Suprapubic skin (tissue), 4 donors: ENCODE data around the gene TRIM56. TPM values are rescaled to one million over a fixed set of nuclear protein-coding genes. Genes with fewer than 3 reads are reported as not detected.
A peak's percentile ranks its signal among the peaks of the same experiment; 100 is the strongest.
"Not testable (repeated sequence)": the region's sequence is repeated elsewhere in the genome, so short reads cannot be mapped to it uniquely, and the experiment has no call there.

Experiments
- DNase-seq, 2 donors: peaks; one replicate each; pipeline ENCODE4 v3.0.0-alpha.2; 2019; ENCODE audit warnings: low spot score in 2 of 2
- H3K27ac ChIP-seq: fragments of 200-600 bp; sonication (generic); one replicate; pipeline ENCODE4 v1.5.1; 2019
- H3K27me3 ChIP-seq: fragments of 200-600 bp; sonication (generic); one replicate; pipeline ENCODE4 v1.5.1; 2019
- H3K36me3 ChIP-seq: fragments of 200-600 bp; sonication (generic); one replicate; pipeline ENCODE4 v1.5.1; 2019
- H3K4me1 ChIP-seq: fragments of 200-600 bp; sonication (generic); one replicate; pipeline ENCODE4 v1.5.1; 2019
- H3K4me3 ChIP-seq: fragments of 200-600 bp; sonication (generic); one replicate; pipeline ENCODE4 v1.5.1; 2019; ENCODE audit warnings: mild to moderate bottlenecking
- H3K9me3 ChIP-seq: fragments of 200-600 bp; sonication (generic); one replicate; pipeline ENCODE4 v1.5.1; 2019
- CTCF ChIP-seq, 2 donors: fragments of 200-600 bp in 1 of 2; fragments of 450-650 bp in 1 of 2; sonication (generic) in 1 of 2; IDR thresholded peaks; one replicate each; pipeline ENCODE4 v1.5.1; 2016 to 2019; ENCODE audit warnings: antibody characterized with exemption in 2 of 2, mild to moderate bottlenecking in 1 of 2, moderate library complexity in 1 of 2
- EP300 ChIP-seq: sonication (generic); formaldehyde crosslinking; IDR thresholded peaks from one replicate; pipeline ENCODE4 v1.6.1; 2017; ENCODE audit warnings: antibody characterized with exemption
- POLR2A ChIP-seq, 2 donors: fragments of 450-650 bp; IDR thresholded peaks; one replicate each; pipeline ENCODE4 v1.6.1; 2017; ENCODE audit warnings: antibody characterized with exemption in 2 of 2, mild to moderate bottlenecking in 2 of 2, moderate library complexity in 2 of 2
- POLR2AphosphoS5 ChIP-seq, 3 donors: sonication (generic); formaldehyde crosslinking; IDR thresholded peaks; one replicate each; pipeline ENCODE4 v1.6.1; 2017; ENCODE audit warnings: antibody characterized with exemption in 3 of 3
- WGBS: methylation state at CpG from one replicate; pipeline ENCODE4 v1.1.5; 2018; 5-methylcytosine and 5-hydroxymethylcytosine counted together
- total RNA-seq, 4 donors: library from RNA; depleted of rRNA; stranded (reverse); fragments of >200 nt; gene quantifications; one replicate each; pipeline ENCODE4 v1.1.0, GENCODE V29; 2016

Gene TRIM56
- total RNA-seq, 4 donors from 2014 or later = 12.1 to 28.9 (median 17.8) TPM

GRCh38 chr7:101097561-101097960 is 12.3 kb downstream of the TRIM56 start:
- DNase-seq = no peak
- H3K27me3 ChIP-seq = no peaks in the 10 kb centered on the region
- no peak overlapping the region for H3K4me3 ChIP-seq
- peaks cover 25% of the 10 kb centered on the region for H3K4me1 ChIP-seq
- no peak overlapping the region for H3K27ac ChIP-seq
- no peaks in the 10 kb centered on the region for H3K36me3 ChIP-seq
- no peaks in the 10 kb centered on the region for H3K9me3 ChIP-seq
- 74% methylated on average over 4 of the region's 4 CpGs for WGBS
- TF ChIP-seq EP300 = no peak
- no peak for TF ChIP-seq POLR2AphosphoS5 (IDR thresholded peaks at IDR 0.05)
- no peak for TF ChIP-seq POLR2A (IDR thresholded peaks at IDR 0.05)
- TF ChIP-seq CTCF (IDR thresholded peaks at IDR 0.05) = no peak

GRCh38 chr7:101099969-101100781 is 14.9 kb downstream of the TRIM56 start:
- Histone ChIP-seq H3K9me3 (no peaks in the 10 kb centered on the region), H3K27ac (peak overlapping the region; percentile 75), H3K4me1 (peaks cover 33% of the 10 kb centered on the region), H3K36me3 (no peaks in the 10 kb centered on the region), H3K4me3 (no peak overlapping the region), H3K27me3 (no peaks in the 10 kb centered on the region)
- TF ChIP-seq POLR2A (IDR thresholded peaks at IDR 0.05) (no peak), POLR2AphosphoS5 (IDR thresholded peaks at IDR 0.05) (peak; percentile 18 to 93 (median 83)), EP300 (peak; percentile 20), CTCF (IDR thresholded peaks at IDR 0.05) (no peak)
- peak; percentile 96 to 97 for DNase-seq
- WGBS = 25% methylated on average over 25 of the region's 26 CpGs

GRCh38 chr7:101100858-101101847 is 15.9 kb downstream of the TRIM56 start:
- DNase-seq = no peak
- Histone ChIP-seq H3K4me3 (no peak overlapping the region), H3K4me1 (peaks cover 33% of the 10 kb centered on the region), H3K9me3 (no peaks in the 10 kb centered on the region), H3K27me3 (no peaks in the 10 kb centered on the region), H3K27ac (peak overlapping the region; percentile 75), H3K36me3 (no peaks in the 10 kb centered on the region)
- TF ChIP-seq CTCF (IDR thresholded peaks at IDR 0.05) (no peak), POLR2A (IDR thresholded peaks at IDR 0.05) (no peak), EP300 (no peak), POLR2AphosphoS5 (IDR thresholded peaks at IDR 0.05) (no peak)
- WGBS = 92% methylated on average over 18 of the region's 18 CpGs

- WGBS = 93% methylated on average over 6 of the region's 6 CpGs
- Histone ChIP-seq H3K36me3 (no peaks in the 10 kb centered on the region), H3K4me1 (peaks cover 33% of the 10 kb centered on the region), H3K27ac (no peak overlapping the region), H3K4me3 (no peak overlapping the region), H3K9me3 (no peaks in the 10 kb centered on the region), H3K27me3 (no peaks in the 10 kb centered on the region)
- DNase-seq = no peak
- TF ChIP-seq EP300 (no peak), POLR2A (IDR thresholded peaks at IDR 0.05) (no peak), POLR2AphosphoS5 (IDR thresholded peaks at IDR 0.05) (no peak), CTCF (IDR thresholded peaks at IDR 0.05) (no peak)
Measured at GRCh38 chr7:101102026-101102425, 16.7 kb downstream of the TRIM56 start.

GRCh38 chr7:101103701-101104100 is 18.4 kb downstream of the TRIM56 start:
- H3K4me1 ChIP-seq = peaks cover 38% of the 10 kb centered on the region
- H3K27me3 ChIP-seq, DNase-seq, H3K27ac ChIP-seq, H3K4me3 ChIP-seq, H3K9me3 ChIP-seq, H3K36me3 ChIP-seq: not testable (repeated sequence)
- WGBS = 79% methylated on average over 10 of the region's 10 CpGs
